HG02623 (cell line): ENCODE measurements around the gene KAT2A.

Experiments
- ATAC-seq: cut with Tn5 transposase; IDR thresholded peaks from one replicate; pipeline ENCODE4 v1.9.1; 2021; ENCODE audit warnings: moderate library complexity; ENCODE audit not compliant: unreplicated experiment

The KAT2A gene

GRCh38 chr17:42135664-42136653, 14.8 kb upstream of the KAT2A start:
- ATAC-seq = no peak

GRCh38 chr17:42135151-42135550, 14.0 kb upstream of the KAT2A start:
- ATAC-seq = no peak

GRCh38 chr17:42133461-42134041, 12.4 kb upstream of the KAT2A start:
- ATAC-seq = no peak

GRCh38 chr17:42132941-42133340, 11.8 kb upstream of the KAT2A start:
- ATAC-seq = no peak

GRCh38 chr17:42131981-42132432, 10.8 kb upstream of the KAT2A start:
- no peak for ATAC-seq

- ATAC-seq = no peak
These were observed 10.1 kb upstream of the KAT2A start for GRCh38 chr17:42131232-42131631.

GRCh38 chr17:42130310-42130936, 9.3 kb upstream of the KAT2A start:
- ATAC-seq = no peak

GRCh38 chr17:42129109-42129837, 8.1 kb upstream of the KAT2A start:
- ATAC-seq = no peak

- ATAC-seq = no peak
These were observed 6.2 kb upstream of the KAT2A start for GRCh38 chr17:42127414-42127813.

- no peak for ATAC-seq
These were observed 5.7 kb upstream of the KAT2A start for GRCh38 chr17:42126836-42127235.

- ATAC-seq = no peak
These were observed 4.4 kb upstream of the KAT2A start for GRCh38 chr17:42125565-42125964.

- no peak for ATAC-seq
These were observed 3.1 kb upstream of the KAT2A start for GRCh38 chr17:42124256-42124655.

GRCh38 chr17:42122371-42123303, 1.5 kb upstream of the KAT2A start, which contains the start of gene HSPB9:
TSS of gene HSPB9 (plus strand) at chr17:42122804. CDS start at chr17:42122851, 47 bp downstream.
- no peak for ATAC-seq

- ATAC-seq = no peak
These were observed 902 bp downstream of the KAT2A start for GRCh38 chr17:42120161-42120769.

GRCh38 chr17:42119301-42119700, 1.9 kb downstream of the KAT2A start:
- ATAC-seq = no peak

- ATAC-seq = no peak
These were observed 2.6 kb downstream of the KAT2A start for GRCh38 chr17:42118545-42118944.

- ATAC-seq = no peak
These were observed 3.0 kb downstream of the KAT2A start for GRCh38 chr17:42118126-42118510.

GRCh38 chr17:42117397-42118125, 3.6 kb downstream of the KAT2A start:
- no peak for ATAC-seq
